HCT116 (cell line): Measurements from ENCODE around the gene WWOX. TPM values are rescaled to one million over a fixed set of nuclear protein-coding genes. Genes with fewer than 3 reads are reported as not detected.
"Not testable (repeated sequence)": the region's sequence is repeated elsewhere in the genome, so short reads cannot be mapped to it uniquely, and the experiment has no call there.

Experiments
- ATAC-seq: fragments of 200-7000 bp; cut with Tn5 transposase; 2 replicates; pipeline ENCODE4 v1.9.1; 2020; ENCODE audit warnings: mild to moderate bottlenecking, moderate library complexity
- BruUV-seq: library from RNA; stranded (reverse); fragments of 400-500 nt; replicated peaks from 2 replicates; lab custom pipeline; 2021; lab: Mats Ljungman, UMichigan
- CTCF ChIA-PET: fragments of 300-600 bp; sonication (Branson Sonifier 250); formaldehyde crosslinking; loops from one replicate; lab custom pipeline; 2021; ENCODE audit warnings: antibody characterized with exemption; lab: Charles Lee
- POLR2A ChIA-PET: fragments of 300-600, 350-600 bp; sonication (Branson Sonifier 250); formaldehyde crosslinking; loops from one replicate; lab custom pipeline; 2021; ENCODE audit warnings: antibody characterized with exemption; lab: Charles Lee
- RAD21 ChIA-PET, 2 experiments: fragments of 300-600 bp; sonication (Branson Sonifier 250); formaldehyde crosslinking; loops; one replicate each; lab custom pipeline; 2023; ENCODE audit warnings: low total read pairs in 2 of 2; ENCODE audit not compliant: uncharacterized antibody in 2 of 2, unreplicated experiment in 2 of 2, low non-redundant PET in 1 of 2; lab: Charles Lee
- DNase-seq: peaks from one replicate; pipeline ENCODE4 v3.0.0-alpha.2; 2010; ENCODE audit warnings: low read depth, low spot score
- H2AFZ ChIP-seq: fragments of 200-600 bp; shearing (Covaris generic), sonication (generic); 2 replicates; pipeline ENCODE4 v1.6.1; 2017; ENCODE audit warnings: low read depth, mixed run types, mixed read lengths, antibody characterized with exemption, low read length; ENCODE audit not compliant: poor library complexity, severe bottlenecking
- H3K27ac ChIP-seq: 2 replicates; pipeline ENCODE4 v1.5.1; 2012; ENCODE audit warnings: low read depth, low read length
- H3K27me3 ChIP-seq: fragments of 200-600 bp; sonication (generic); 2 replicates; pipeline ENCODE4 v1.6.1; 2016; ENCODE audit warnings: mixed run types, low read length, mixed read lengths; ENCODE audit not compliant: insufficient read depth
- H3K36me3 ChIP-seq, 2 experiments: fragments of 200-500 bp in 1 of 2; fragments of 200-600 bp in 1 of 2; sonication (Bioruptor generic) in 1 of 2; sonication (generic) in 1 of 2; 2 replicates each; pipeline versions ENCODE4 v1.5.1 to v1.6.1; 2014 to 2016; ENCODE audit warnings: low read length in 2 of 2, inconsistent platforms in 1 of 2, mixed read lengths in 1 of 2, mixed run types in 1 of 2; ENCODE audit not compliant: insufficient read depth in 2 of 2, control insufficient read depth in 1 of 2
- H3K4me1 ChIP-seq, 2 experiments: fragments of 200-600 bp in 1 of 2; sonication (generic) in 1 of 2; 2 replicates each; pipeline versions ENCODE4 v1.5.1 to v1.6.1; 2012 to 2017; ENCODE audit warnings: low read length in 2 of 2, inconsistent platforms in 1 of 2, mild to moderate bottlenecking in 1 of 2, mixed read lengths in 1 of 2, mixed run types in 1 of 2, moderate library complexity in 1 of 2; ENCODE audit not compliant: insufficient read depth in 2 of 2, control insufficient read depth in 1 of 2
- H3K4me2 ChIP-seq: fragments of 200-600 bp; sonication (generic); 2 replicates; pipeline ENCODE4 v1.6.1; 2017; ENCODE audit warnings: mixed run types, low read length, mixed read lengths
- H3K4me3 ChIP-seq, 2 experiments: fragments of 200-600 bp in 1 of 2; sonication (generic) in 1 of 2; replicated peaks in 1 of 2; 2 replicates each; pipeline ENCODE4 v1.5.1; 2011 to 2016; ENCODE audit warnings: low read length in 2 of 2, control low read depth in 1 of 2, low read depth in 1 of 2, mild to moderate bottlenecking in 1 of 2, mixed read lengths in 1 of 2, mixed run types in 1 of 2
- H3K79me2 ChIP-seq: fragments of 200-600 bp; sonication (generic); 2 replicates; pipeline ENCODE4 v1.6.1; 2017; ENCODE audit warnings: mild to moderate bottlenecking, mixed run types, low read length, moderate library complexity, mixed read lengths; ENCODE audit not compliant: insufficient read depth
- H3K9ac ChIP-seq: fragments of 200-600 bp; sonication (generic); 2 replicates; pipeline ENCODE4 v1.6.1; 2016; ENCODE audit warnings: low read length, mixed read lengths
- H3K9me2 ChIP-seq: fragments of 200-600 bp; sonication (generic), shearing (Covaris generic); 2 replicates; pipeline ENCODE4 v1.6.1; 2017; ENCODE audit warnings: mixed run types, mild to moderate bottlenecking, moderate library complexity; ENCODE audit not compliant: insufficient read depth
- H3K9me3 ChIP-seq, 2 experiments: fragments of 200-500 bp in 1 of 2; fragments of 200-600 bp in 1 of 2; sonication (Bioruptor generic) in 1 of 2; sonication (generic) in 1 of 2; 2 replicates each; pipeline ENCODE4 v1.6.1; 2014 to 2017; ENCODE audit warnings: low read length in 2 of 2, mixed read lengths in 2 of 2, inconsistent platforms in 1 of 2, low read depth in 1 of 2, mild to moderate bottlenecking in 1 of 2, mixed run types in 1 of 2, moderate library complexity in 1 of 2; ENCODE audit not compliant: control insufficient read depth in 1 of 2, insufficient read depth in 1 of 2
- H4K20me1 ChIP-seq: fragments of 200-600 bp; sonication (generic), shearing (Covaris generic); 2 replicates; pipeline ENCODE4 v1.6.1; 2017; ENCODE audit warnings: mixed run types, mild to moderate bottlenecking, moderate library complexity; ENCODE audit not compliant: insufficient read depth
- EZH2phosphoT487 ChIP-seq: fragments of 200-600 bp; IDR thresholded peaks from 2 replicates; pipeline ENCODE4 v1.6.1; 2018; ENCODE audit warnings: antibody characterized with exemption, borderline replicate concordance
- POLR2A ChIP-seq: IDR thresholded peaks from 2 replicates; pipeline ENCODE4 v1.7.0; 2011; ENCODE audit warnings: borderline replicate concordance; ENCODE audit not compliant: insufficient read depth, insufficient read length; ENCODE audit errors: extremely low read depth
- POLR2AphosphoS5 ChIP-seq: IDR thresholded peaks from 2 replicates; pipeline ENCODE4 v1.6.1; 2011; ENCODE audit warnings: mild to moderate bottlenecking, low read depth, low read length, moderate library complexity
- YY1 ChIP-seq: IDR thresholded peaks from 2 replicates; pipeline ENCODE4 v1.6.1; 2011; ENCODE audit warnings: low read length, low read depth, moderate library complexity, mild to moderate bottlenecking; ENCODE audit not compliant: insufficient replicate concordance; ENCODE audit errors: extremely low read depth
- intact Hi-C: fragments of 100-400 bp; cut with micrococcal nuclease; formaldehyde crosslinking; loops from 2 replicates; pipeline ENCODE4 v1.10.0; 2022
- total RNA-seq: library from RNA; stranded (reverse); gene quantifications from one replicate; pipeline ENCODE4 v1.2.1, GENCODE V29; 2021; ENCODE audit not compliant: unreplicated experiment
- TF ChIP-seq, protein P1 (sequence below): IDR thresholded peaks from 2 replicates; pipeline ENCODE4 v1.6.1; 2011; ENCODE audit warnings: mild to moderate bottlenecking, low read length, moderate library complexity; ENCODE audit not compliant: insufficient replicate concordance; ENCODE audit errors: extremely low read depth

WWOX gene
- total RNA-seq, 1 experiment from 2014 or later: 13.7 TPM

DNA sequence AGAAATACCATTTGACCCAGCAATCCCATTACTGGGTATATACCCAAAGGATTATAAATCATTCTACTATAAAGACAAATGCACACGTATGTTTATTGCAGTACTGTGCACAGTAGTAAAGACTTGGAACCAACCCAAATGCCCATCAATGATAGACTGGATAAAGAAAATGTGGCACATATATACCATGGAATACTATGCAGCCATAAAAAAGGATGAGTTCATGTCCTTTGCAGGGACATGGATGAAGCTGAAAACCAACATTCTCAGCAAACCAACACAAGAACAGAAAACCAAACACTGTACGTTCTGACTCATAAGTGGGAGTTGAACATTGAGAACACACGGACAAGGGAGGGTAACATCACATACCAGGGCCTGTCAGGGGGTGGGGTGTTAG lies 1126.5 kb downstream of the WWOX start:
- H3K79me2 ChIP-seq, RAD21 ChIA-PET, DNase-seq, H3K4me1 ChIP-seq, H3K9ac ChIP-seq, intact Hi-C loops, H3K4me2 ChIP-seq, H3K27ac ChIP-seq, H3K9me3 ChIP-seq, BruUV-seq, H2AFZ ChIP-seq, H3K9me2 ChIP-seq, POLR2A ChIA-PET, H3K4me3 ChIP-seq, H4K20me1 ChIP-seq, H3K27me3 ChIP-seq, ATAC-seq, CTCF ChIA-PET, H3K36me3 ChIP-seq: not testable (repeated sequence)

GRCh38 chr16:79229361-79229760 lies 1129.9 kb downstream of the WWOX start:
- no peak overlapping the region for H3K4me3 ChIP-seq
- no peak for TF ChIP-seq POLR2AphosphoS5
- no peak for TF ChIP-seq EZH2phosphoT487
- no peak for TF ChIP-seq YY1
- TF ChIP-seq, protein P1, sequence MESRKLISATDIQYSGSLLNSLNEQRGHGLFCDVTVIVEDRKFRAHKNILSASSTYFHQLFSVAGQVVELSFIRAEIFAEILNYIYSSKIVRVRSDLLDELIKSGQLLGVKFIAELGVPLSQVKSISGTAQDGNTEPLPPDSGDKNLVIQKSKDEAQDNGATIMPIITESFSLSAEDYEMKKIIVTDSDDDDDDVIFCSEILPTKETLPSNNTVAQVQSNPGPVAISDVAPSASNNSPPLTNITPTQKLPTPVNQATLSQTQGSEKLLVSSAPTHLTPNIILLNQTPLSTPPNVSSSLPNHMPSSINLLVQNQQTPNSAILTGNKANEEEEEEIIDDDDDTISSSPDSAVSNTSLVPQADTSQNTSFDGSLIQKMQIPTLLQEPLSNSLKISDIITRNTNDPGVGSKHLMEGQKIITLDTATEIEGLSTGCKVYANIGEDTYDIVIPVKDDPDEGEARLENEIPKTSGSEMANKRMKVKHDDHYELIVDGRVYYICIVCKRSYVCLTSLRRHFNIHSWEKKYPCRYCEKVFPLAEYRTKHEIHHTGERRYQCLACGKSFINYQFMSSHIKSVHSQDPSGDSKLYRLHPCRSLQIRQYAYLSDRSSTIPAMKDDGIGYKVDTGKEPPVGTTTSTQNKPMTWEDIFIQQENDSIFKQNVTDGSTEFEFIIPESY: no peak
- TF ChIP-seq POLR2A: no peak
- CTCF ChIA-PET: no interaction called here
- peaks cover 8 to 15% of the 10 kb centered on the region in 2 experiments; a peak in 3 of 4 replicates for H3K9me3 ChIP-seq
- RAD21 ChIA-PET: no interaction called here
- no peak overlapping the region for H3K27ac ChIP-seq
- intact Hi-C loops: no loop called here
- H3K27me3 ChIP-seq: no peaks in the 10 kb centered on the region
- no peak overlapping the region for H2AFZ ChIP-seq
- no peaks in the 10 kb centered on the region for H3K9me2 ChIP-seq
- no peak for DNase-seq
- BruUV-seq: no TSS peak
- no peak overlapping the region for H3K4me2 ChIP-seq
- H4K20me1 ChIP-seq: no peaks in the 10 kb centered on the region
- no peaks in the 10 kb centered on the region for H3K36me3 ChIP-seq
- no peaks in the 10 kb centered on the region for H3K4me1 ChIP-seq
- no peaks in the 10 kb centered on the region for H3K79me2 ChIP-seq
- POLR2A ChIA-PET: no interaction called here
- H3K9ac ChIP-seq: no peak overlapping the region
- ATAC-seq: no peak

GRCh38 chr16:79245700-79246099 lies 1146.2 kb downstream of the WWOX start:
- H3K27ac ChIP-seq, H3K4me2 ChIP-seq, CTCF ChIA-PET, H3K4me1 ChIP-seq, H2AFZ ChIP-seq, H3K9me2 ChIP-seq, POLR2A ChIA-PET, DNase-seq, H3K4me3 ChIP-seq, BruUV-seq, H3K27me3 ChIP-seq, RAD21 ChIA-PET, intact Hi-C loops, H4K20me1 ChIP-seq, H3K79me2 ChIP-seq, H3K9me3 ChIP-seq, ATAC-seq, H3K9ac ChIP-seq, H3K36me3 ChIP-seq: not testable (repeated sequence)
